GM18505 (cell line): ENCODE measurements around the gene ETV3L.

Experiments used
- ATAC-seq: cut with Tn5 transposase; IDR thresholded peaks from one replicate; pipeline ENCODE4 v1.9.1; 2021; ENCODE audit not compliant: unreplicated experiment
- POLR2A ChIP-seq: IDR thresholded peaks from 4 replicates; pipeline ENCODE4 v1.6.1; 2011; ENCODE audit warnings: borderline replicate concordance; ENCODE audit not compliant: insufficient read depth, insufficient read length; ENCODE audit errors: extremely low read depth

The ETV3L gene

DNA sequence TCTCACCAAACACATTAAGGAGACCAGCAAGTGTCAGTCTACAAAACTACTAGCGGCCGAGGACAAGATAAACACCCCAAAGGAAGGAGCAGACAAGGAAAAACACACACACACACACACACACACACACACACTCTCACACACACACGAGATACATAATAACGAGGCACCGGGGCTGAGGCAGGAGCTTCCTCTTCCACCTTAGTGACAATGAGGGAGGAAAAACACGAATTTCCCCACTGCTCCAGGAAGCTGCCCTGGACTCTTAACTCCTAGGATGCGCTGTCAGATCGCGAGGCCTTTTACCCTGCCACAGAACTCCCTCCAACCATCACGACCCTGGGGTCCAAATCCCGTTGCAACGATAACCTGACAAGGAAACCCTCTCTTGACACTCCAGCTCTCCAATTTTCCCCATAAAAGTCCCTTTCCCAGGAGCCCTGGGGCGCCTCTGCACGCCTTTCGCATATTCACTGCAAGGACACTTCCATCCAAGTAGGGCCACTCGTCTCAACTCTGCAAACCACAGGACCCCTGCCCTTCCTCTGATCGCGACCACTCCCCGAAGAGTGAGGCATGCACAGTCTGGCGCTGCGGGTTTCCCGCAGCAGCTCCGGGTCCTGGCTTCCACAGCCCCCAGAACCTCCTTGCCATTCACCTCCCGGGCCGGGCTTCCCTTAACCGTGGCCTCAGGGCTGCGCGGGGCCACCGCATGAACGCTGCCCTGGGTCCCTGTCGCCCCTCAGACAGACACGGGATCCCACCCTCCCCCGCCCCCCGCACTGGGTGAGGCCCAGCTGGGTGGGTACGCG lies 38.0 kb upstream of the ETV3L start:
- peak; percentile 14 for ATAC-seq
- no peak for TF ChIP-seq POLR2A

DNA sequence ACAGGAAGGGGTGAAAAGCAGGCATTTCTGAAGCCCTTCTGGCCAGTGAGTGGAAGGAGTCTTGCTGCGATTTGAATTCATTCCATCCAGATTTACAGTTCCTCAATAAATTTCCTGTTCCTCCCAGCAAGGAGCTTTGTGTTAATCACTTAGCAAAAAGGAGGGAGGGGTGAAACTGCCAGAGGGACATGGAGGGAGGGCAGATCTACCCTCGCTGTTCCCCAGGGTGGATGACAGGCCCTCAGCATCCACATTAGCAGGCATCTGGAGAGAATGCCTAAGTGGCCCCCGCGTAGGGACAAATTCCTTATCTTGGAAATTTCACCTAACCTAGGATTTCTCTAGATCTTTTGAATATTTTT lies 37.4 kb upstream of the ETV3L start:
- TF ChIP-seq POLR2A, result no peak
- ATAC-seq, result no peak

DNA sequence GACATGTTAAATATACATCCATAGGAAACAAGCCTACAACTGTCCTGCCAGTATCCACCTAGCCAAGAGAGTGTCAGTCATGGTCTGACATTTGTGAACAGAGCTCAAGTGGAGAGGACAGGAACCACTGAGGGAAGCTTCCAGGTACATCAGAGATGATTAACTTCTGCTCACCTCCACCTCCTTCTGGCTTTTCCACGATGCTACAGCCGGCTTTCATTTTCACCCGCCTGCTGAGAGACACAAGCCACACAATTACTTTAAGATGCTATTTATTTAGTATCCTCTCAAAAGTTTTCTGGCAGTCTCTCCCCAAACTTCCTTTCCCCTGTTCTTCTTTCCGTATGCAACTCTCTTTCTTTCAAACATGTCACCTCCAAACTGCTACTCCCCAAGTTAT lies 36.5 kb upstream of the ETV3L start:
- TF ChIP-seq POLR2A, result no peak
- ATAC-seq, result no peak

GRCh38 chr1:157135646-157136045 lies 36.0 kb upstream of the ETV3L start:
- no peak for TF ChIP-seq POLR2A
- no peak for ATAC-seq

GRCh38 chr1:157135070-157135469 lies 35.5 kb upstream of the ETV3L start:
- TF ChIP-seq POLR2A, result no peak
- ATAC-seq, result no peak

DNA sequence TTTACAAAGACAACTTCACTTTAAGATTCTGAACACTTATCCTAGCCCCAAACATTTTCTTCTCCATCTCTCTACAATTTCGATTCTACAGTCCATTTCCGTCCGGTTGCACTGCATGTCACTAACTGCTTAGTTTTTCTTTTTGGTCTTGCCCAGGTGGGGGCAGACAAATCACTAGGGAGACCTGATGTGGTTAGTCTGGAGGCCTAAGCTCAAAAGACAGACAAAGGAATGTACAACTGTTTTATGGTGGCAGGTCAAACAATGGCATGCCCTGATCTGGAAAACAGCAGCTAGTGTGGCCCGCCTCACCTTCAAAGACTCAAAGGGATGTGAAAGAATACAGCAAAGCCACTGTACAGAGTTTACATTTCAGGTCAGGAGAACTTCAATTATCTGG lies 34.8 kb upstream of the ETV3L start:
- no peak for ATAC-seq
- no peak for TF ChIP-seq POLR2A

DNA sequence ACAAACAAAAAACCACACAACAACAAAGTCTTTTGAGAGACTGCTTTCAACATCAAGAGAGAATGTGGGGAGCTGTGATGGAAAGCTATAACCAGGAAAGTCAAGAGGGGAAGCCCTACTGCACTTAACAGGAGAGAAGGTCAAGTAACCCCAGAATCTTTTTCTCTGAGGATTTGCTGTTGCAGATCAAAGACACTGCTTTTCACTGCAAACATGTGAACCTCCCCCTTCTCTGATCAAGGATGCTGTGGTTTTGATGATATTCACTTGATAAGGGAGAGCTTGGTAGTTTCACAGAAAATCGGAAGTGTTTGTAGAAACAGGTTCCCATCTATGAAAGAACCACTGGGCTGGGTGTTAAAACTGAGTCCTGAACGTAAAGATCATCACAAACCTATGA lies 33.8 kb upstream of the ETV3L start:
- TF ChIP-seq POLR2A, result no peak
- no peak for ATAC-seq

DNA sequence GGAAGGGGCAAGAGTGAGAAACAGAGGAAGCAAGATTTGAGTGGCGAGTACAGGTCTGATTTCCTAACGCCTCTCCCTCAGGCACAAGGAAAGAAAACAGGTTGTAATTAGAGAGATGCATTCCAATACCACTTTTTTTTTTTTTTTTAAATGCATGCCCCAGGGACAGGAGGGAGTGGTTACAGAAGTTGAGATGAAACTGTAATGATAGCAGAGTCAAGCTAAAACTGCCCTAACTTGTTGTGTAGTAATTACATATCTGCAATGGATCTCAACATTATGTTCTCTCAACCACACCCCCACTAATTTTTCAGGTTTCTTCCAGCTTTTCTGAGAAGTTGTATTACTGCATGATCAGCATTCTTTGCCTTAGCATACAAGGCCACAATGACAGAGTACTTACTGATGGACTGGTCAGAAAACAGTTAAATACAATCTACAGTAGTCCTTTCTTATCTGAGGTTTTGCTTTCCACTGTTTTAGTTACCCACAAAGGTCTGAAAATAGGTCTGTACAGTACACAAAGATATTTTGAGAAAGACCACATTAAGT lies 33.1 kb upstream of the ETV3L start:
- TF ChIP-seq POLR2A, result no peak
- no peak for ATAC-seq

DNA sequence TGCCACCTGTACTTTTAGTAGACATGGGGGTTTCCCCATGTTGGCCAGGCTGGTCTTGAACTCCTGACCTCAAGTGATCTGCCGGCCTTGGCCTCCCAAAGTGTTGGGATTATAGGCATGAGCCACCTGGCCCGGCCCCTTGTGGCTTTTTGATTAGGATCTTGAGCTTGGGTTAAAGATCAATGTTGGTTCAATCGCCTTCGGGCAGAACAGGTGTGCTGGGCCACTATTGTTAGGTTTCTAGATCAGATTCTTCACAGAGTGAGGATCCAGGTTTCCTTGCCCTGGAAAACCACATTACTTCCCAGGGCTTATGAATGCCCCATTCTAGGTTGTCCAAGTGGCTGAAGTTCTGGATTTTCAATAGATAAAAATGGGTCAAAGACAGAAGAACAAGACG lies 32.5 kb upstream of the ETV3L start:
- no peak for ATAC-seq
- no peak for TF ChIP-seq POLR2A

- TF ChIP-seq POLR2A, result no peak
- no peak for ATAC-seq
These were observed 31.7 kb upstream of the ETV3L start for GRCh38 chr1:157131281-157131680.

GRCh38 chr1:157124855-157125254 lies 25.2 kb upstream of the ETV3L start:
- no peak for ATAC-seq
- TF ChIP-seq POLR2A, result no peak

- TF ChIP-seq POLR2A, result no peak
- no peak for ATAC-seq
These were observed 19.8 kb upstream of the ETV3L start for GRCh38 chr1:157119448-157119847.

GRCh38 chr1:157119008-157119407 lies 19.4 kb upstream of the ETV3L start:
- no peak for ATAC-seq
- TF ChIP-seq POLR2A, result no peak

GRCh38 chr1:157117527-157118057 lies 18.0 kb upstream of the ETV3L start:
- no peak for TF ChIP-seq POLR2A
- no peak for ATAC-seq
